H9 (cell line): ENCODE data around the gene CFL1. TPM values are rescaled to one million over a fixed set of nuclear protein-coding genes. Genes with fewer than 3 reads are reported as not detected.

ENCODE experiments used
- DNase-seq: peaks from one replicate; pipeline ENCODE4 v3.0.0-alpha.2; 2017
- H2AFZ ChIP-seq: one replicate; pipeline ENCODE4 v1.6.1; 2013; ENCODE audit warnings: mild to moderate bottlenecking, low read length, control low read depth, moderate library complexity
- H2AK5ac ChIP-seq: 2 replicates; pipeline ENCODE4 v1.6.1; 2013; ENCODE audit warnings: low read length, control low read depth, mixed read lengths; ENCODE audit not compliant: insufficient read length
- H2BK120ac ChIP-seq: one replicate; pipeline ENCODE4 v1.6.1; 2013; ENCODE audit warnings: low read depth, mild to moderate bottlenecking, low read length, control low read depth, inconsistent platforms; ENCODE audit not compliant: poor library complexity, severe bottlenecking
- H2BK12ac ChIP-seq: 2 replicates; pipeline ENCODE4 v1.6.1; 2013; ENCODE audit warnings: low read length, control low read depth, mixed read lengths, low read depth; ENCODE audit not compliant: insufficient read length
- H2BK15ac ChIP-seq: 2 replicates; pipeline ENCODE4 v1.6.1; 2013; ENCODE audit warnings: low read depth, low read length, control low read depth
- H2BK20ac ChIP-seq: one replicate; pipeline ENCODE4 v1.6.1; 2013; ENCODE audit warnings: low read depth, mild to moderate bottlenecking, low read length, control low read depth, inconsistent platforms; ENCODE audit not compliant: poor library complexity, severe bottlenecking
- H2BK5ac ChIP-seq: 2 replicates; pipeline ENCODE4 v1.6.1; 2013; ENCODE audit warnings: low read length, control low read depth, mixed read lengths; ENCODE audit not compliant: insufficient read length
- H3K14ac ChIP-seq: 2 replicates; pipeline ENCODE4 v1.6.1; 2013; ENCODE audit warnings: low read length, control low read depth; ENCODE audit not compliant: insufficient read depth
- H3K18ac ChIP-seq: 2 replicates; pipeline ENCODE4 v1.6.1; 2013; ENCODE audit warnings: low read depth, mild to moderate bottlenecking, mixed read lengths, low read length, control low read depth; ENCODE audit not compliant: insufficient read length
- H3K23ac ChIP-seq: 2 replicates; pipeline ENCODE4 v1.6.1; 2013; ENCODE audit warnings: low read length, control low read depth, mixed read lengths, low read depth; ENCODE audit not compliant: insufficient read length
- H3K23me2 ChIP-seq: 2 replicates; pipeline ENCODE4 v1.6.1; 2013; ENCODE audit warnings: low read depth, mild to moderate bottlenecking, mixed read lengths, low read length, control low read depth; ENCODE audit not compliant: insufficient read length, poor library complexity, severe bottlenecking
- H3K27ac ChIP-seq: 2 replicates; pipeline ENCODE4 v1.5.1; 2013; ENCODE audit warnings: low read length, control low read depth, mixed read lengths, low read depth; ENCODE audit not compliant: insufficient read length
- H3K27me3 ChIP-seq: 2 replicates; pipeline ENCODE4 v1.6.1; 2013; ENCODE audit warnings: low read length, control low read depth, inconsistent platforms; ENCODE audit not compliant: insufficient read depth
- H3K4ac ChIP-seq: 2 replicates; pipeline ENCODE4 v1.6.1; 2013; ENCODE audit warnings: low read depth, mild to moderate bottlenecking, control low read depth, inconsistent platforms, low read length, moderate library complexity
- H3K4me1 ChIP-seq: 2 replicates; pipeline ENCODE4 v1.6.1; 2013; ENCODE audit warnings: low read length, control low read depth, inconsistent platforms; ENCODE audit not compliant: insufficient read depth
- H3K4me2 ChIP-seq: 2 replicates; pipeline ENCODE4 v1.6.1; 2013; ENCODE audit warnings: low read length, control low read depth, mixed read lengths; ENCODE audit not compliant: insufficient read length, insufficient read depth
- H3K56ac ChIP-seq: 2 replicates; pipeline ENCODE4 v1.6.1; 2013; ENCODE audit warnings: low read depth, mild to moderate bottlenecking, mixed read lengths, low read length, control low read depth; ENCODE audit not compliant: insufficient read length
- H3K79me1 ChIP-seq: 2 replicates; pipeline ENCODE4 v1.6.1; 2013; ENCODE audit warnings: low read depth, mild to moderate bottlenecking, moderate library complexity, low read length, control low read depth, inconsistent platforms; ENCODE audit not compliant: insufficient read depth, poor library complexity, severe bottlenecking
- H3K79me2 ChIP-seq: 2 replicates; pipeline ENCODE4 v1.6.1; 2013; ENCODE audit warnings: low read length, control low read depth, inconsistent platforms; ENCODE audit not compliant: insufficient read depth
- H3K9ac ChIP-seq: 2 replicates; pipeline ENCODE4 v1.6.1; 2013; ENCODE audit warnings: low read length, control low read depth, mixed read lengths; ENCODE audit not compliant: insufficient read length; ENCODE audit errors: extremely low read depth
- H3K9me3 ChIP-seq: one replicate; pipeline ENCODE4 v1.6.1; 2013; ENCODE audit warnings: low read depth, low read length, inconsistent platforms; ENCODE audit not compliant: control insufficient read depth
- H3T11ph ChIP-seq: one replicate; pipeline ENCODE4 v1.6.1; 2013; ENCODE audit warnings: mild to moderate bottlenecking, low read length, control low read depth, inconsistent platforms
- H4K20me1 ChIP-seq: one replicate; pipeline ENCODE4 v1.6.1; 2013; ENCODE audit not compliant: control insufficient read depth, insufficient read length, insufficient read depth
- H4K5ac ChIP-seq: 2 replicates; pipeline ENCODE4 v1.6.1; 2013; ENCODE audit warnings: low read depth, mild to moderate bottlenecking, mixed read lengths, low read length, control low read depth; ENCODE audit not compliant: insufficient read length
- H4K8ac ChIP-seq: replicated peaks from 2 replicates; pipeline ENCODE4 v1.6.1; 2013; ENCODE audit warnings: low read length, control low read depth, mixed read lengths, low read depth; ENCODE audit not compliant: insufficient read length
- H4K91ac ChIP-seq: 2 replicates; pipeline ENCODE4 v1.6.1; 2013; ENCODE audit warnings: low read depth, mild to moderate bottlenecking, moderate library complexity, mixed read lengths, low read length, control low read depth; ENCODE audit not compliant: insufficient read length
- H3K27ac Mint-ChIP-seq, 3 experiments: 2 replicates in 2 of 3; 3 replicates in 1 of 3; pipeline ENCODE4 v1.8.0; 2020 to 2021; ENCODE audit warnings: mixed read lengths in 3 of 3, mild to moderate bottlenecking in 1 of 3, moderate library complexity in 1 of 3
- H3K27me3 Mint-ChIP-seq: 2 replicates; pipeline ENCODE4 v1.8.0; 2021; ENCODE audit warnings: low read depth, mild to moderate bottlenecking, moderate library complexity, mixed read lengths
- H3K36me3 Mint-ChIP-seq, 3 experiments: 2 replicates in 2 of 3; 3 replicates in 1 of 3; pipeline ENCODE4 v1.8.0; 2020 to 2021; ENCODE audit warnings: low read depth in 3 of 3, mixed read lengths in 3 of 3; ENCODE audit not compliant: insufficient read depth in 1 of 3
- H3K4me1 Mint-ChIP-seq, 2 experiments: 2 replicates each; pipeline ENCODE4 v1.8.0; 2020; ENCODE audit warnings: mixed read lengths in 2 of 2
- H3K4me3 Mint-ChIP-seq, 2 experiments: 2 replicates in 1 of 2; 3 replicates in 1 of 2; pipeline ENCODE4 v1.8.0; 2020 to 2021; ENCODE audit warnings: mild to moderate bottlenecking in 2 of 2, mixed read lengths in 2 of 2, moderate library complexity in 1 of 2
- H3K9me3 Mint-ChIP-seq, 2 experiments: 2 replicates in 1 of 2; 3 replicates in 1 of 2; pipeline ENCODE4 v1.8.0; 2020; ENCODE audit warnings: mild to moderate bottlenecking in 2 of 2, mixed read lengths in 2 of 2, moderate library complexity in 1 of 2
- CTCF ChIP-seq: fragments of 200-600 bp; sonication (generic); conservative IDR thresholded peaks from 3 replicates; pipeline ENCODE4 v1.8.0; 2021; ENCODE audit warnings: antibody characterized with exemption, mild to moderate bottlenecking
- WGBS: extraction: QIAGEN DNeasy Blood & Tissue Kit; methylation state at CpG from one replicate; pipeline ENCODE4 v1.1.7; 2013; ENCODE audit warnings: missing lambda C conversion rate, low lambda C conversion rate, mixed read lengths; ENCODE audit not compliant: insufficient read length; ENCODE audit errors: extremely low coverage; 5-methylcytosine and 5-hydroxymethylcytosine counted together
- total RNA-seq: library from RNA; stranded (reverse); gene quantifications from 2 replicates; pipeline ENCODE4 v1.2.1, GENCODE V29; 2021

The CFL1 gene
- total RNA-seq, 1 experiment from 2014 or later: 1,107 TPM

GRCh38 chr11:65865550-65866172 is 7.7 kb upstream of the CFL1 start:
- TF ChIP-seq CTCF: no peak
- no peaks in the 10 kb centered on the region for H3K9me3 Mint-ChIP-seq
- Histone ChIP-seq H4K8ac (no peak overlapping the region), H3T11ph (no peak overlapping the region), H2AK5ac (no peak overlapping the region), H3K4me2 (no peak overlapping the region), H2BK12ac (no peak overlapping the region), H3K23me2 (peaks cover 5% of the 10 kb centered on the region), H3K27me3 (no peaks in the 10 kb centered on the region; the same call in 1 of the 2 replicates), H3K23ac (no peak overlapping the region), H3K18ac (no peak overlapping the region), H2AFZ (no peak overlapping the region), H4K5ac (no peak overlapping the region), H3K27ac (no peak overlapping the region), H2BK15ac (no peak overlapping the region), H3K4me1 (no peaks in the 10 kb centered on the region), H2BK120ac (no peak overlapping the region), H2BK20ac (no peak overlapping the region), H3K4ac (no peak overlapping the region), H3K79me1 (no peaks in the 10 kb centered on the region), H3K9me3 (no peaks in the 10 kb centered on the region), H4K20me1 (no peaks in the 10 kb centered on the region), H3K9ac (no peak overlapping the region), H3K79me2 (no peaks in the 10 kb centered on the region), H3K56ac (no peak overlapping the region), H3K14ac (no peak overlapping the region), H2BK5ac (no peak overlapping the region), H4K91ac (no peak overlapping the region)
- H3K27me3 Mint-ChIP-seq: peaks cover 4% of the 10 kb centered on the region
- peaks cover 18 to 19% of the 10 kb centered on the region in 2 experiments for H3K4me1 Mint-ChIP-seq
- no peak for DNase-seq
- no CpG with 5 or more reads among the region's 9 CpGs for WGBS
- no peak overlapping the region; a peak in 2 of 5 replicates for H3K4me3 Mint-ChIP-seq
- H3K36me3 Mint-ChIP-seq: peaks cover 24 to 41% (median 40%) of the 10 kb centered on the region in 3 experiments; a peak in 6 of 7 replicates
- H3K27ac Mint-ChIP-seq: no peak overlapping the region
